ENCODE data around the gene TRA2A.
A peak's percentile ranks its signal among the peaks of the same experiment; 100 is the strongest.

DNA sequence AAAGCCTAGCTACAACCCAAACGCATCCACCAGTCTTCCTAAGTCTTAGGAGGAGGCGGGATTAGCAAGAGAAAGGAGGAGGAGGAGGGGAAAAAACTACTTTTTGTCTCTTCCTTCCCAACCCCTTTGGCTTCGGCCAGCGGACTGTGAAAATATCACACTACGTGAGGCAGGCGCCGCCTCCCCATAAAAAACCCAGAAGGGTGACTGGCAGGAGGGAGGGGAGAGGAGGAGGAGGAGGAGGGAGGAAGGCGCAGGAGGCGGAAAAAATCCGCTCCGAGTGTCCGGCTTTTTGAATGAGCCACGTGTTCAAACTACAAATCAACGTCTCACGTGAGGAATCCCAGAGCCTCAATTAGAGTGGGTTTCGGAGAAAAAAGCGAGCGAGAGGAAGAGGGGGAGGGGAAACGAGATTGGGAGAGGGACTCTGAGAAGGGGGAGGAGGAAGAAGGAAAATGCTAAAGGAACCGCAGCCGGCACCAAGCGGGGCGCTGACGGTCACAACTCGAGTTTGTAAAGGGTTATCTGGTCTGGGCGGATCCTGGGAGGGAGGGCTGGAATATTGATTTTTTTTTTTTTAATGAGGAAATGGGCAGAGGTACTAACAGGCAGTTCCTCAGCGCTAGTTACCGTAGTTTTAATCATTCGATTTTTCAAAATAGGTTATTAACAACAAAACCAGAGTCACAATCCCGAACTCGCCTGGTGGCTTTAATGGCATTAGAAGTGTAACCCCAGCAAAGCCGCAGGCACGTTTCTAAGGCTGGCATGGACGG lies 61.3 kb downstream of the TRA2A start, which contains the start of gene IGF2BP3:
- TF ChIP-seq, protein P1, sequence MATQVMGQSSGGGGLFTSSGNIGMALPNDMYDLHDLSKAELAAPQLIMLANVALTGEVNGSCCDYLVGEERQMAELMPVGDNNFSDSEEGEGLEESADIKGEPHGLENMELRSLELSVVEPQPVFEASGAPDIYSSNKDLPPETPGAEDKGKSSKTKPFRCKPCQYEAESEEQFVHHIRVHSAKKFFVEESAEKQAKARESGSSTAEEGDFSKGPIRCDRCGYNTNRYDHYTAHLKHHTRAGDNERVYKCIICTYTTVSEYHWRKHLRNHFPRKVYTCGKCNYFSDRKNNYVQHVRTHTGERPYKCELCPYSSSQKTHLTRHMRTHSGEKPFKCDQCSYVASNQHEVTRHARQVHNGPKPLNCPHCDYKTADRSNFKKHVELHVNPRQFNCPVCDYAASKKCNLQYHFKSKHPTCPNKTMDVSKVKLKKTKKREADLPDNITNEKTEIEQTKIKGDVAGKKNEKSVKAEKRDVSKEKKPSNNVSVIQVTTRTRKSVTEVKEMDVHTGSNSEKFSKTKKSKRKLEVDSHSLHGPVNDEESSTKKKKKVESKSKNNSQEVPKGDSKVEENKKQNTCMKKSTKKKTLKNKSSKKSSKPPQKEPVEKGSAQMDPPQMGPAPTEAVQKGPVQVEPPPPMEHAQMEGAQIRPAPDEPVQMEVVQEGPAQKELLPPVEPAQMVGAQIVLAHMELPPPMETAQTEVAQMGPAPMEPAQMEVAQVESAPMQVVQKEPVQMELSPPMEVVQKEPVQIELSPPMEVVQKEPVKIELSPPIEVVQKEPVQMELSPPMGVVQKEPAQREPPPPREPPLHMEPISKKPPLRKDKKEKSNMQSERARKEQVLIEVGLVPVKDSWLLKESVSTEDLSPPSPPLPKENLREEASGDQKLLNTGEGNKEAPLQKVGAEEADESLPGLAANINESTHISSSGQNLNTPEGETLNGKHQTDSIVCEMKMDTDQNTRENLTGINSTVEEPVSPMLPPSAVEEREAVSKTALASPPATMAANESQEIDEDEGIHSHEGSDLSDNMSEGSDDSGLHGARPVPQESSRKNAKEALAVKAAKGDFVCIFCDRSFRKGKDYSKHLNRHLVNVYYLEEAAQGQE (IDR thresholded peaks at IDR 0.05; ENCODE audit: low read depth, low read length), result no peak
- TF ChIP-seq, protein P2, sequence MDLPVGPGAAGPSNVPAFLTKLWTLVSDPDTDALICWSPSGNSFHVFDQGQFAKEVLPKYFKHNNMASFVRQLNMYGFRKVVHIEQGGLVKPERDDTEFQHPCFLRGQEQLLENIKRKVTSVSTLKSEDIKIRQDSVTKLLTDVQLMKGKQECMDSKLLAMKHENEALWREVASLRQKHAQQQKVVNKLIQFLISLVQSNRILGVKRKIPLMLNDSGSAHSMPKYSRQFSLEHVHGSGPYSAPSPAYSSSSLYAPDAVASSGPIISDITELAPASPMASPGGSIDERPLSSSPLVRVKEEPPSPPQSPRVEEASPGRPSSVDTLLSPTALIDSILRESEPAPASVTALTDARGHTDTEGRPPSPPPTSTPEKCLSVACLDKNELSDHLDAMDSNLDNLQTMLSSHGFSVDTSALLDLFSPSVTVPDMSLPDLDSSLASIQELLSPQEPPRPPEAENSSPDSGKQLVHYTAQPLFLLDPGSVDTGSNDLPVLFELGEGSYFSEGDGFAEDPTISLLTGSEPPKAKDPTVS (IDR thresholded peaks at IDR 0.05; ENCODE audit: low read depth, low read length), result no peak
- TF ChIP-seq ATF7 (IDR thresholded peaks at IDR 0.05; ENCODE audit: low read depth), result peak; percentile 71

All from GM12878 (cell line).